NCI-H82 treated with DMSO at 0.1 percent for 48 hours (cell line): ENCODE results near the gene NOM1.
"Not testable (repeated sequence)": the region's sequence is repeated elsewhere in the genome, so short reads cannot be mapped to it uniquely, and the experiment has no call there.

Experiments
- DNase-seq: peaks from one replicate; lab custom pipeline; 2025; ENCODE audit not compliant: unreplicated experiment; lab: John Stamatoyannopoulos, UW

NOM1 gene

DNA sequence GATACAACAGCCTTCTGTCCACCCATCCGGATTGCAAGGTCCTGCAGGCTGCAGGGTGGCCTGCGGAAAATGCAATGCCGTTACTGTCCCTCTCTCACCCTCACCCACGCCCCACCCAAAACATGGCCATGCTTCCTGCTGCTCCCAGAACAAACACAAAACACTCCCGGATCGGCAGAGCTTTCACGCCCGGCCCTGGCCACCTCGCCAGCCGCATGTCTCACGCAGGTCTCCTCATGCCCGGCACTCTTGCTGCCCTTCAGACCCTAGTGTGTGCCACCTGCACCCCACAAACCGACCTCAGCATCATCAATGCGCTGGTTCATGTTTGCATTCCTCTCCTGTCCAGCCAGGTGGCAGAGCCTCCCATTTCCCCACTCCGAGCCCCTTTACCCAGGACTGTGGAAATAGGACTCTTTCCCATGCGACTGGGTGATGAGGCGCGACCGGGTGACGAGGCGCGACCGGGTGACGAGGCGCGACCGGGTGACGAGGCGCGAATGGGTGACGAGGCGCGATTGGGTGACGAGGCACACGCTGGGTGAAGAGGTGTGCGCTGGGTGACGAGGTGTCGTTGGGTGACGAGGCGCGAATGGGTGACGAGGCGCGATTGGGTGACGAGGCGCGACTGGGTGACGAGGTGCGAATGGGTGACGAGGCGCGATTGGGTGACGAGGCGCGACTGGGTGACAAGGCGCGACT is 8.9 kb upstream of the NOM1 start:
- no peak for DNase-seq

DNA sequence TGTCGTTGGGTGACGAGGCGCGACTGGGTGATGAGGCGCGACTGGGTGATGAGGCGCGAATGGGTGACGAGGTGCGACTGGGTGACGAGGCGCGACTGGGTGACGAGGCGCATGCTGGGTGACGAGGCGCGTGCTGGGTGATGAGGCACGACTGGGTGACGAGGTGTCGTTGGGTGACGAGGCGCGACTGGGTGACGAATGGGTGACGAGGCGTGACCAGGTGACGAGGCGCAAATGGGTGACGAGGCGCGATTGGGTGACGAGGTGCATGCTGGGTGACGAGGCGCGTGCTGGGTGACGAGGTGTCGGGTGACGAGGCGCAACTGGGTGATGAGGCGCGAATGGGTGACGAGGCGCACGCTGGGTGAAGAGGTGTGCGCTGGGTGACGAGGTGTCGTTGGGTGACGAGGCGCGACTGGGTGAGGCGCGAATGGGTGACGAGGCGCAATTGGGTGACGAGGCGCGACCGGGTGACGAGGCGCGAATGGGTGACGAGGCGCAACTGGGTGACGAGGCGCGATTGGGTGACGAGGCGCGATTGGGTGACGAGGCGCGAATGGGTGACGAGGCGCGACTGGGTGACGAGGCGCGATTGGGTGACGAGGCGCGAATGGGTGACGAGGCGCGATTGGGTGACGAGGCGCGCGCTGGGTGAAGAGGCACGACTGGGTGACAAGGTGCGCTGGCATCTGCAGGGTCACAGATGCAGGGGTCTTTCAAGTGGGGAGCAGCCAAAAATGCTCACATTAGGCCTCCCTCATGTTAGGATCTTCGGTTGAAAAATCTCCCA is 7.9 kb upstream of the NOM1 start:
- no peak for DNase-seq

DNA sequence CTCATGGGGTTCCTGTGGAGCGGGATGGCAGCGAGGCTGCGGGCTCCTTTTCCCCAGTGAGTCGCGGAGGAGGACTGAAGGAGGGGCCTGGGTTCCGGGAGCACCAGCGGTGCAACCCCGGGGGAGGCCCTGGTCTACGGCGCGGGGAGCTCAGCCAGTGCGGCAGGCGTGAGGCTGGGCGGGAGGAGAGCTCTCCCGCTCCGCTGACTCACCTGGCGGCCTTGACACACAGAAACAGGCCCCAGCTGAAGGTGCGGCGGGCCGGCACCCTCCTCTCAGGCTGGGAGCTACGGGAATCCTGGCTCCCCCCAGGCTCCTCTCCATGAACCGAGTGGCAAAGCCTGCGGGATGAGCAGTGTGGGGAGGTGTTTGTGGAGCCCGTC is 6.8 kb upstream of the NOM1 start:
- no peak for DNase-seq

DNA sequence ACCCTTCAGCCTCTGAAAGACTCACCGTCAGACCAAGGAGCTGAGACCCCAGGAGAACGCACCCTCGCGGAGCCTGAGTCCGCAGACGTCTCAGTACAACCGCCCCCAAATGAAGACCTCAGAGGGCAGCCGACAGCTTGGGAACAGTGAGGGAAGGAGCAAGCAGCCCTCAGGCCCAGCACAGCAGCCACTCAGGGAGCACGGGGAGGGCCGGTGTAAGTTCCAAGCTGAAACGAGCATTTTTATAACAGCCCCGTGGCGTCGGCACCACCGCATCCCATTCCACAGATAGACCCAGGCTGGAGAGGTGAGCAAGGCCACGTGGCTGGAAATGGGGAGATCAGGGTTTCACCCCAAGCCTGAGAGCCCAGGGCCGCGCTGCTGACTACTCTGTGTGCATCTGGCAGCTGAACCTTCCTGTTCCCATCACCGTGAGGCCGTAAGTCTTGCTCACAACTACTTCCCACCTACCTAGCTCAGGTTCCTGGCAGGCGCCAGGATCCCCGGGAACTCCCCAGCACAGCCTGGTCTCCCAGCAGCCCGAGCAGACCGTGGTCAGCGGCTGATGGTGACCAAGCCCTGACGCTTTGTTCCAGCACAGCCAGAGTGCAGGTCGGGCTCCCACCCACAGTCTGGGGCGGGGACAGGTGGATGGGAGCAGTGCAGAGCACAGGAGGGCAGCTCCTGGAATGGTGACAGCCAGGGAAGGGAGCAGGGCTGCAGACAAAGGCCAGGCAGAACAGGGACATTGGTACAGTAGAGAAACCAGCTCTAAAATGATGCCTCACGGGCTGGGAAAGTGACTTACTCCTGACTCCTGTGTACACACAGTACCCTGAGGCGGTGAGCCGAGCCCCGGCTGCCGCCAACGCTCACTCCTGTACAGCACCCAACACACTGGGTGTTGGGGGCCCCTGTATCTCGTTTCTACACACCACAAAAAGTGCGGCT is 6.1 kb upstream of the NOM1 start:
- no peak for DNase-seq

DNA sequence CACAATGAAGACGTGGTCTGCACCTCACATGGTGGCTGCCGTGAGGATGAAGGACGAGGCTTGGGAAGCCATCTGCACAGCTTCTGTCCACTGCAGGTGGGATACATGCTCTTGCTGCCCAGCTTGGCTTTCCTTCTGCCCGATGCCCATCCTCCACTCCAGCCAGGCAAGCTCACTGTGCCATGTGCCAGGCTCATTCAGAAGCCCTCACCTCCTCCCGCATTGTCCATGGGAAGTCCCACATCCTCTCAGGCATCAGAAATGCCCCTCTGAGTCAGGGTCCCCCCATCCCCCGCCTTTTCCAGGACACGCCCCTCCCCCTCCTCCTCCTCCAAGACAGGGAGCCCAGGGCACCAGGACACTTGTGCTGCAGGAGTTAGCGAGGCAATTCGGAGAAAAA is 4.6 kb upstream of the NOM1 start:
- DNase-seq = no peak

DNA sequence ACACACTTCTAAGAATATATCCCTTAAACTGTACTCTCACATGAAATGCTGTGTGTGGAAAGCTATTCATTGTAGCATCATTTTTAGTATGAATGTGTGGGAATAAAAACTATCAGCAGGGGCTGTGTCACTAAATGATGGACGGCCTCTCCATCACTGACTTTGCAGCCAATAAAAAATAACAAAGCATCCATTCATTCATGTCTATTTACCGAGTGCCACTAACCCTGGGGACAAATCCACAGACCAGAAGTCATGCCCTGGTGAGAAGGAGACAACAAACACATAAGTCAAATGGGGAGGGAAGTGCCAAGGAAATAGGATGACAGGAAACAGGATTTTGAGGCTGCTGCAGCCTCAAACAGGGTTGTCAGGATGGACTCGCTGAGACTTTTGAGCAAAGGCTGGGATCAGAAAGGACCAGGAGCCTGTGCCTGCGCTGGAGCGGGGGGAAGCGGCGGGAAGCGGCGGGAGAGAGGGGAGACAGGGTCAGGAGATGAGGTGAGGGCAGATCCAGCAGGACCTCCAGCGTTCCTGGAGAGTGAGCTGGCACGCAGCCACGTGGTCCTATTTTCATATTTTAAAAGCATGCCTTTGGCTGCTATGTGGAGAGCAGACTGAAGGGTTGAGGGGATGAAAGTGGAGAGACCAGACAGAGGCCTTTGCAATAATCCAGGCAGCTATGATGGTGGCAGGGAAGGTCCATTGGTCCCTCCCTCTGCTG is 2.2 kb upstream of the NOM1 start:
- DNase-seq = no peak

DNA sequence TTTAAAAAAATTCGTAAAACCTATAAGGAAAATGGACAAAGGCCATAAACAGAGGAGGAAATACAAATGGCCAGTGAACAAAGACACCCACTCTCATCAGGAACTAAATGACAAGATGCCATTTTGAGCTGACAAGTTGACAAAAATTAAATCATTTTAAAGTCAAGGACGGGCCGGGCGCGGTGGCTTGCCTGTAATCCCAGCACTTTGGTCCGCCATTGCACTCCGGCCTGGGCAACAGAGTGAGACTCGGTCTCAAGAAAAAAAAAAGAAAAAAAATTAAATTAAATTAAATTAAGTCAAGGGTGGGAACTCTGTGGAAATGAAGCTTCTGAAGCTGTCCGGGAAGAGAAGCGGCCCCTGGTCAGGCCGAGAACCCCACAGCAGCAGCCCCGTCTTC is 1.2 kb upstream of the NOM1 start:
- no peak for DNase-seq

DNA sequence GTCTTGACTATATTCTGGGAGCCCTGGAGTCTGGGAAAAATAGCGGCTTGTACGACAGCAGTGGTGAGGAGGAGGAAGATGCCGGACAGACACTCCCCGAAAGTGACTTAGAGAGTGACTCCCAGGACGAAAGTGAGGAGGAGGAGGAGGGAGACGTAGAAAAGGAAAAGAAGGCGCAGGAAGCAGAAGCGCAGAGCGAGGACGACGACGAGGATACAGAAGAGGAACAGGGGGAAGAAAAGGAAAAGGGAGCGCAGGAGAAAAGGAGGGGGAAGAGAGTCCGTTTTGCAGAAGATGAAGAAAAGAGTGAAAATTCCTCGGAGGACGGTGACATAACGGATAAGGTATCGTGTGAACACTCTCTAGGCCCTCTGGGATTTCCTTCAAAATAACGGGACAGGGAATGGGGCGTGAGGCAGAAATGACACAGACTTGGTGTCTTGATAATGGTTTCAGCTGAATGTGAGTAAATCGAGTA is 908 bp downstream of the NOM1 start:
- DNase-seq = no peak

DNA sequence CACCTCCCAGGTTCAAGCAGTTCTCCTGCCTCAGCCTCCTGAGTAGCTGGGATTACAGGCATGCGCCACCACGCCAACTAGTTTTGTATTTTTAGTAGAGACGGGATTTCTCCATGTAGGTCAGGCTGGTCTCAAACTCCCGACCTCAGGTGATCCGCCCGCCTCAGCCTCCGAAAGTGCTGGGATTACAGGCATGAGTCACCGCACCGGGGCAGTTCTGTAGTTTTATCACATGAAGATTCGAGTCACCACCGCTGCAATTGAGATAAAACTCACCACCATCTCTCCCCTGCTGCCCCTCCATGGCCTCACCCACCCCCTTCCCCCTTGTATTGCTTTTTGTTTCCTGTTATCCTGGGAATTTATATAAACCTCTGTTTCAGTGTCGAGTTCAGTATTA is 3.7 kb downstream of the NOM1 start:
- not testable (repeated sequence) for DNase-seq

DNA sequence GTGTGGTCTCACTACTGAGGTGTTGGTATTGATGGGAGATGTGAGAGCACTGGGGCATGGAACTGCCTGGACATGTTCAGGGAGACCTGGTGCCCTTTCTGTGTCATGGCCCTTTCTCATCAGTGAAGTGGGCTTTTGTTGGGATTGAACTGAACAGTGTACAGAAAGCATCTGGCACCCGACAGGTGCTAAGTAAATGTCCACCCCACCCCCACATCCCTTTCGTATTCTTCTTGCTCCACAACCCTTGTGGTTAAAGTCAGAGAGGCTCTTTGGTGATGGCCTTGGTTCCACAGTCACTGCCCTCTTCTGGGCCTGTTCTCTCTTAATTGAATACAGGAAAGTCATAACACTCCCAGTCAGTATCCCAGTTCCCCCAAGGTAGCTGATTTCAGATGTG is 5.4 kb downstream of the NOM1 start:
- DNase-seq = no peak

DNA sequence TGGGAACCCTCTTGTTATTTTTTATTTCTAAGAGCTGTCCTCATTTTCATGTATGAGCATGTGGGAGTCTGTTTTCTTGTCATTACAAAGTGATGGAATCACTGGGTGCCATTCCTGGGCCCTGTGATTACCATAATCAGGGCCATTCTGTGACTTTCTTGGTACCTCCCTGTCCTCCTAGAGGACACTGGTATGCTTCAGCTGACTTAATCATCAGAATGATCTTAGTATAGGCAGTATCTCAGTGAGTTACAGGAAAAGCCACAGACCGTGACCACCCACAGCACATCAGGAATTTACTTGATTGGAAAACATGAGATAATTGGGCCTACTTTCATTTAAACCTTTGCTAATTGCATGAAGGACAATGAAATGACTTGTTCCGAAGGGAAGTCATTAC is 7.2 kb downstream of the NOM1 start:
- DNase-seq = no peak

DNA sequence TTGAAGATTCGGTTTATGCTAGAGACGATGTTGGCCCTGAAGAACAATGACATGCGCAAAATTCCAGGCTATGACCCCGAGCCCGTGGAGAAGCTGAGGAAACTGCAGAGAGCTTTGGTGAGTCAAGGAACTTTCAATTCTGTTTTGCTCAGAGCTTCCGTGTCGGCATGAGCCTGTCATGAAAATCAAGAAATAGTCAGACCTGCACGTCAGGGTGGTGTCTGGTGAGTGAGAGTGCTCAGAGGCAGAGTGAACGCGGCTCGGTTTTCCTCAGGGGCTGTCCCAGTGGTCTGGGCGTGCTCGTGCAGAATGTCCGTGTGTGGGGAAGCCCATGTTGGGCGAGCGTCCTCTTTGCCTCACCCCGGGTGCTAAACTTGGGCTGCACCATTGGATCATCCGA is 12.6 kb downstream of the NOM1 start:
- no peak for DNase-seq

DNA sequence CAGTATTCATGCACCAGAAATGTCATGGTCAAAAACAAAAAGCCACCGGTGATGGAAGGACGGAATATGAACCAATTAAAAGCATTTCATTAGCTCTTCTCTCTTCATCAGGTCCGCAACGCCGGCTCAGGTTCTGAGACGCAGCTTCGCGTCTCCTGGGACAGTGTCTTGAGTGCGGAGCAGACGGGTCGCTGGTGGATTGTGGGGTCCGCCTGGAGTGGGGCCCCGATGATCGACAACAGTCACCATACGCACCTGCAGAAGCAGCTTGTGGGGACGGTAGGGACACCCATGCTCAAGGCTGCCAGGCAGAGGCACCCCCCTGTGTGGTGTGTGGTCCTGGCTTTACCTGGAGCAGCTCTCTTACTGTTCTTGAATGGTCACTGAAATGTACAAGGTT is 13.4 kb downstream of the NOM1 start:
- DNase-seq = no peak

DNA sequence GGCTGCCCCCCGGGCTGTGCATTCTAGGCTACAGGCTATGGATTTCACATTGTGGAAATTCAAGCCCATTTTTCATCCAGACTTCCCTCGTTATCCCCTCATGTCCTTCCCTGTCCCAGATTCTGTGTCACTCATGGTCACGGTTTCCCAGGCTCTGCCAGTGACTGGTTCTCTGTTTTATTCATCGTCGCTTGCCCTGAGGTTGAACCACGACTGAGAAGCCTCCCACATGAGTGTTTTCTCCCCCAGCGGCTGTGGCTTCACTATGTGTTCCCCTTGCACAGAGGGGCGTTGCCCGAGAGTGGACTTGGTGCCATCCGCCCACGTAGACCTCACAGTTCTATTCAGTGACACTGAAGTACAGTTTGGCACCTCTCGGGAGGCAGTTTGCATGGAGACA is 14.0 kb downstream of the NOM1 start:
- no peak for DNase-seq

DNA sequence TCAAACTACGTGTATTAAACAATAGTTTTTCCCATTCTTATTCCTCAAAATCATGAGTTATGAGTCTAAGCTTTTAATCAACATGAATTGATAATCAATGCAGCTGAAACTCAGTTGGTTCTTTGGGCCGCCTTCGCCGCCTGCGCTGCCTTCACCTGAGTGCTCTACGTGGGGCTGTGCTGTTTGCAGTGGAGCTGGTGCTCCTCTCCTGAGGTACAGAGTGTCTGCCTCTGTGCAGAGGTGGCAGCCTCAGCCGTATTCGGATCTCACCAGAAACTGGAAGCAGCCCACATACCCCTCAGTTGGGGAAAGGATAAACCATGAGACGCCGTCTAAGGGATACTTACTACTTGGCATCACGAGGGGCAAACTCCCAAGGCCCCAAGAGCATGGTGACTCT is 15.5 kb downstream of the NOM1 start:
- no peak for DNase-seq

DNA sequence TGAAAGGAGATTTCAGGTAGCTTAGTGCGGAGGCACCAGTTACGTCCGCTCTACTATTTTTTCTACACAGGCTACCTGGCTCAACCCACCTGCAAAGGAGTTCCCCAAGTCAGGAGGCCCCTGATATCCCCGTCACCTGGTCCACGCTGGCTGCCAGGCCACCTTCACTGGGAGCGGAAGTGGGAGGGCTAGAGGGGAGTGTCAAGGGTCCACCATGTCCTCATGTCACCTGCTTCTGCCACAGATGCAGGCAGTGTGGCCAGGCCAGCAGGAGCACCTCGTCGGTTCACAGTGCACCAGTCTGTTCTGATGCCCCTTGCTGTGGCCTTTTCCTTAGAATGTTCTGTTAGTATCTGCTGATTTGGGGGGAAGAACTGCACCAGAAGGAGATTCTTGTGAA is 16.9 kb downstream of the NOM1 start:
- no peak for DNase-seq

DNA sequence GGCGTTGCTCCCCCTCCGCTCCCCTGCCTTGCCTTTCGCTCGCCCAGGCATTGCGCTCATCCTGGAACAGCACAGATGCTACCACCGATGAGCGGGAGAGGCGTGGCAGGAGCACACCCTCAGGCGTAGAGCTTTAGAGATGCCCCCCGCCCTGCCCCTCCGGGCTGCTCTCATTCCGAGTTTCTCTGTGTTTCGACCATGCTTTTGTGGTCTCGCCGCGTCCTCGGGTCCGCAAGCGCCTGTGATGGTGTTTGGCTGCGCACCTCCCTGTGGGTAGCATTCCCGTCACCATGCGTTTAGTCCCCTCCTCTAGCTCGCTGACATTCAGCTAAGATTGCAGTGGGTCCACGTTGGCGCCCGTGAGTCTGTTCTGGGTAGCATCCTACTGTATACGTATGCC is 18.7 kb downstream of the NOM1 start:
- DNase-seq = no peak

DNA sequence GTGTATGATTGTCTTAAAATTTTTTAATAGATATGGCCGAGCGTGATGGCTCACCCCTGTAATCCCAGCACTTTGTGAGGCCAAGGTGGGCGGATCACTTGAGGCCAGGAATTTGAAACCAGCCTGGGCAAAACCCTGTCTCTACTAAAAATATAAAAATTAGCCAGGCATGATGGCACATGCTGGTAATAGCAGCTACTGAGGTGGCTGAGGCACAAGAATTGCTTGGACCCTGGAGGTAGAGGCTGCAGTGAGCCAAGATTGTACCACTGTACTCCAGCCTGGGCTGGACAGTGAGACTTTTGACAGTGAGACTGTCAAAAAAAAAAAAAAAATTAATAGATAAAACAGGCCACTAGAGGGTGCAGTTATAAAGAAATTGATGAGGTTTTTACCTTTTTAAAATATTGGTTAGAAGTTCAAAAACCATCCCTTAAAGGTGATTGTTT is 20.5 kb downstream of the NOM1 start:
- no peak for DNase-seq

DNA sequence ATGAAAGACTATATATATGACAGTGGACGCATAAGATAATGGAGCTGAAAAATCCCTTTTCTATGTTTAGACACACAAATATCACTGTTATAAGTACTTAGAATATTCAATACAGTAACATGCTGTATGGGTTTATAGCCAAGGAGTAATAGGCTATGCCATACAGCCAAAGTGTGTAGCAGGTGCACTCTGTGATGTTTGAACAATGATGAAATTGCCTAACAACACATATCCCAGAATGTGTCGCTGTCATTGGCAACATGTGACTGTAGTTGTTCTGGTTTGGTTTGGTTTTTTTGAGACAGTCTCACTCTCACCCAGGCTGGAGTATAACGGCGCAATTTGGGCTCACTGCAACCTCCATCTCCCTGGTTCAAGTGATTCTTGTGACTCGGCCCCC is 26.1 kb downstream of the NOM1 start:
- DNase-seq = no peak

DNA sequence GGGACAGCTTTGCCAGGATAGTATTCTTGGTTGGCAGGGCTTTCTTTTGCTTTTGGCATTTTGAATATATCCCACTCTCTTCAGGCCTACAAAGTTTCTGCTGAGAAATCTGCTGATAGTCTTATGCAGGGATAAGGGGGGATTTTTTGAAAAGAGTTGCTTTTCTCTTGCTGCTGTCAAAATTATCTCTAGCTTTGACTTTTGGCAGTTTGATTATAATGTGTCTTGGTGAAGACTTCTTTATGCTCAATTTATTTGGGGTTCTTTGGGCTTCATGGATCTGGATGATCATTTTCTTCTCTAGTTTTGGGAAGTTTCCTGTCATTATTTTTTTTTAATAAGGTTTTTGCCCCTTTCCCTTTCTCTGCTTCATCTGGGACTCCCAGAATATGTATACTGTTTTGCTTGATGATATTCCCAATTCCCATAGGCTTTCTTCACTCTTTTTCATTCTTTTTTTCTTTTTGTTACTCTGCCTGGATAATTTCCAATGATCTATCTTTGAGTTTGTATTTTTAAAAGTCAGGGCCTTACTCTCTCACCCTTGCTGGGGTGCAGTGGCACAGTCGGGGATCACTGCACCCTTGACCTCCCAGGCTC is 29.6 kb downstream of the NOM1 start:
- DNase-seq = no peak
